OCI-LY1 (cell line): ENCODE results near the gene WDR74.

ENCODE experiments used
- H2AFZ ChIP-seq: fragments of 200-600 bp; sonication (generic), shearing (Covaris generic); 2 replicates; pipeline ENCODE4 v1.6.0; 2014; ENCODE audit warnings: antibody characterized with exemption, mild to moderate bottlenecking, low read length
- H3F3A ChIP-seq: fragments of 200-600 bp; sonication (generic), shearing (Covaris generic); 2 replicates; pipeline ENCODE4 v1.6.0; 2014; ENCODE audit warnings: mild to moderate bottlenecking, antibody characterized with exemption, low read length, moderate library complexity; ENCODE audit not compliant: insufficient read depth
- H3K27ac ChIP-seq: fragments of 200-600 bp; sonication (generic); 2 replicates; pipeline ENCODE4 v1.5.1; 2014; ENCODE audit warnings: low read length, mixed run types, mild to moderate bottlenecking, low read depth; ENCODE audit not compliant: poor library complexity, severe bottlenecking
- H3K27me3 ChIP-seq: fragments of 200-600 bp; sonication (generic); 2 replicates; pipeline ENCODE4 v1.6.0; 2014; ENCODE audit warnings: antibody characterized with exemption, mild to moderate bottlenecking, low read length, moderate library complexity; ENCODE audit not compliant: insufficient read depth
- H3K36me3 ChIP-seq: fragments of 200-600 bp; sonication (generic); 2 replicates; pipeline ENCODE4 v1.6.1; 2014; ENCODE audit warnings: mild to moderate bottlenecking, antibody characterized with exemption, low read length, moderate library complexity, mixed read lengths; ENCODE audit not compliant: insufficient read depth
- H3K4me1 ChIP-seq: fragments of 200-600 bp; sonication (generic); 2 replicates; pipeline ENCODE4 v1.5.1; 2014; ENCODE audit warnings: mild to moderate bottlenecking, low read length, moderate library complexity; ENCODE audit not compliant: insufficient read depth, severe bottlenecking
- H3K4me2 ChIP-seq: fragments of 200-600 bp; sonication (generic), shearing (Covaris generic); 2 replicates; pipeline ENCODE4 v1.6.1; 2014; ENCODE audit warnings: low read length
- H3K4me3 ChIP-seq: fragments of 200-600 bp; sonication (generic); 2 replicates; pipeline ENCODE4 v1.5.1; 2014; ENCODE audit warnings: low read length, low read depth, mild to moderate bottlenecking, mixed read lengths; ENCODE audit not compliant: poor library complexity, severe bottlenecking
- H3K79me2 ChIP-seq: fragments of 200-600 bp; shearing (Covaris generic); 2 replicates; pipeline ENCODE4 v1.6.1; 2016; ENCODE audit warnings: mixed run types, low read length, mixed read lengths; ENCODE audit not compliant: insufficient read depth
- H3K9ac ChIP-seq: fragments of 200-600 bp; sonication (generic), shearing (Covaris generic); 2 replicates; pipeline ENCODE4 v1.6.1; 2014; ENCODE audit warnings: mild to moderate bottlenecking, low read length, mixed read lengths
- H3K9me2 ChIP-seq: fragments of 200-600 bp; sonication (generic), shearing (Covaris generic); 2 replicates; pipeline ENCODE4 v1.6.1; 2014; ENCODE audit warnings: low read depth, mild to moderate bottlenecking, low read length, mixed read lengths
- H3K9me3 ChIP-seq: fragments of 200-600 bp; shearing (Covaris generic); 2 replicates; pipeline ENCODE4 v1.6.1; 2014; ENCODE audit warnings: low read length, mixed read lengths
- H4K20me1 ChIP-seq: fragments of 200-600 bp; sonication (generic), shearing (Covaris generic); 2 replicates; pipeline ENCODE4 v1.6.0; 2016; ENCODE audit warnings: mild to moderate bottlenecking, low read length; ENCODE audit not compliant: insufficient read depth
- CTCF ChIP-seq: fragments of 200-600 bp; sonication (generic), shearing (Covaris generic); IDR thresholded peaks from 2 replicates; pipeline ENCODE4 v1.5.1; 2017; ENCODE audit warnings: mild to moderate bottlenecking, antibody characterized with exemption, low read length, moderate library complexity, mixed read lengths
- EZH2 ChIP-seq: fragments of 200-600 bp; sonication (generic), shearing (Covaris generic); IDR thresholded peaks from 2 replicates; pipeline ENCODE4 v1.8.0; 2017; ENCODE audit warnings: borderline replicate concordance, mixed run types, mild to moderate bottlenecking, antibody characterized with exemption, low read length, moderate library complexity, mixed read lengths

The WDR74 gene

GRCh38 chr11:62823677-62824076 lies 15.7 kb downstream of the WDR74 start:
- Histone ChIP-seq H3K4me2 (no peak overlapping the region), H3K4me1 (no peaks in the 10 kb centered on the region), H3F3A (no peaks in the 10 kb centered on the region), H3K4me3 (no peak overlapping the region), H3K9ac (no peak overlapping the region), H4K20me1 (no peaks in the 10 kb centered on the region), H3K79me2 (no peaks in the 10 kb centered on the region), H3K27me3 (no peaks in the 10 kb centered on the region), H2AFZ (no peak overlapping the region), H3K9me3 (no peaks in the 10 kb centered on the region), H3K36me3 (peaks cover 80% of the 10 kb centered on the region), H3K27ac (no peak overlapping the region), H3K9me2 (no peaks in the 10 kb centered on the region)
- TF ChIP-seq CTCF, result no peak

- Histone ChIP-seq H3F3A (no peaks in the 10 kb centered on the region), H3K4me2 (no peak overlapping the region), H3K36me3 (peaks cover 52% of the 10 kb centered on the region), H3K9me3 (no peaks in the 10 kb centered on the region), H3K9ac (no peak overlapping the region), H3K9me2 (no peaks in the 10 kb centered on the region), H3K4me3 (no peak overlapping the region), H3K27ac (no peak overlapping the region), H3K4me1 (no peaks in the 10 kb centered on the region), H4K20me1 (no peaks in the 10 kb centered on the region), H3K27me3 (no peaks in the 10 kb centered on the region), H3K79me2 (no peaks in the 10 kb centered on the region), H2AFZ (no peak overlapping the region)
- TF ChIP-seq CTCF (no peak), EZH2 (no peak)
Observed at GRCh38 chr11:62817129-62817528, 22.3 kb downstream of the WDR74 start.

- H4K20me1 ChIP-seq, result no peaks in the 10 kb centered on the region
- H2AFZ ChIP-seq, result no peak overlapping the region
- H3K9me2 ChIP-seq, result no peaks in the 10 kb centered on the region
- no peak overlapping the region for H3K4me2 ChIP-seq
- H3K27ac ChIP-seq, result no peak overlapping the region
- H3K4me1 ChIP-seq, result no peaks in the 10 kb centered on the region
- no peak overlapping the region for H3K9ac ChIP-seq
- peaks cover 50% of the 10 kb centered on the region for H3K36me3 ChIP-seq
- no peak overlapping the region for H3K4me3 ChIP-seq
- H3K79me2 ChIP-seq, result no peaks in the 10 kb centered on the region
- no peak for TF ChIP-seq CTCF
- no peak for TF ChIP-seq EZH2
- H3F3A ChIP-seq, result no peaks in the 10 kb centered on the region
- H3K27me3 ChIP-seq, result no peaks in the 10 kb centered on the region
- no peaks in the 10 kb centered on the region for H3K9me3 ChIP-seq
Observed at GRCh38 chr11:62816557-62816956, 22.8 kb downstream of the WDR74 start.
